Right lobe of liver (tissue), 4 donors: ENCODE data around the gene PRTFDC1.

Source experiments
- POLR2A ChIP-seq: fragments of 450-650 bp; IDR thresholded peaks from one replicate; pipeline ENCODE4 v1.6.1; 2017; ENCODE audit warnings: antibody characterized with exemption, mild to moderate bottlenecking
- TF ChIP-seq, protein P1 (sequence below), 4 donors: fragments of 200-600 bp in 3 of 4; fragments of 450-650 bp in 1 of 4; IDR thresholded peaks; one replicate each; pipeline versions ENCODE4 v1.5.1 to v1.8.0; 2016 to 2022; ENCODE audit warnings: antibody characterized with exemption in 4 of 4, mild to moderate bottlenecking in 2 of 4
- donor health status: DM: no; HTN: no; CAD: no.
- donor health status: DM: no; HTN: no; CAD: no.
- donor health status: DM: no; HTN: yes; CAD: no.

GRCh38 chr10:24966962-24967481, 14.6 kb upstream of the PRTFDC1 start:
- TF ChIP-seq, protein P1, sequence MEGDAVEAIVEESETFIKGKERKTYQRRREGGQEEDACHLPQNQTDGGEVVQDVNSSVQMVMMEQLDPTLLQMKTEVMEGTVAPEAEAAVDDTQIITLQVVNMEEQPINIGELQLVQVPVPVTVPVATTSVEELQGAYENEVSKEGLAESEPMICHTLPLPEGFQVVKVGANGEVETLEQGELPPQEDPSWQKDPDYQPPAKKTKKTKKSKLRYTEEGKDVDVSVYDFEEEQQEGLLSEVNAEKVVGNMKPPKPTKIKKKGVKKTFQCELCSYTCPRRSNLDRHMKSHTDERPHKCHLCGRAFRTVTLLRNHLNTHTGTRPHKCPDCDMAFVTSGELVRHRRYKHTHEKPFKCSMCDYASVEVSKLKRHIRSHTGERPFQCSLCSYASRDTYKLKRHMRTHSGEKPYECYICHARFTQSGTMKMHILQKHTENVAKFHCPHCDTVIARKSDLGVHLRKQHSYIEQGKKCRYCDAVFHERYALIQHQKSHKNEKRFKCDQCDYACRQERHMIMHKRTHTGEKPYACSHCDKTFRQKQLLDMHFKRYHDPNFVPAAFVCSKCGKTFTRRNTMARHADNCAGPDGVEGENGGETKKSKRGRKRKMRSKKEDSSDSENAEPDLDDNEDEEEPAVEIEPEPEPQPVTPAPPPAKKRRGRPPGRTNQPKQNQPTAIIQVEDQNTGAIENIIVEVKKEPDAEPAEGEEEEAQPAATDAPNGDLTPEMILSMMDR (IDR thresholded peaks at IDR 0.05), result no peak
- no peak for TF ChIP-seq POLR2A
